ENCODE results near the gene MAMDC2.

- no peak for TF ChIP-seq CTCF (IDR thresholded peaks at IDR 0.05; ENCODE audit: insufficient read depth, low read length, poor library complexity, severe bottlenecking)
- no peak for TF ChIP-seq EZH2phosphoT487 (conservative IDR thresholded peaks at IDR 0.05; ENCODE audit: low read length)
These were observed 15.0 kb downstream of the MAMDC2 start for GRCh38 chr9:70058569-70059116.
